Fibroblast of skin of scalp (primary cell): ENCODE data around the gene RS1. TPM values are rescaled to one million over a fixed set of nuclear protein-coding genes. Genes with fewer than 3 reads are reported as not detected.

Experiments
- DNase-seq: peaks from one replicate; pipeline ENCODE4 v3.0.0-alpha.2; 2013
- polyA plus RNA-seq, 2 experiments: library from polyadenylated mRNA; unstranded; fragments of 120-200 nt; gene quantifications; one replicate each; pipeline ENCODE4 v1.2.1, GENCODE V29; 2013; ENCODE audit not compliant: insufficient read length in 2 of 2

RS1 gene
- polyA plus RNA-seq (2013, experiment 1 of 2; ENCODE audit: insufficient read length): not detected
- polyA plus RNA-seq (2013, experiment 2 of 2; ENCODE audit: insufficient read length): not detected

GRCh38 chrX:18672008-18672407 is at the start of gene RS1:
TSS of gene RS1 (minus strand) at chrX:18672108. CDS start at chrX:18672068, 40 bp downstream.
- no peak for DNase-seq

GRCh38 chrX:18719852-18720251 is 47.9 kb upstream of the RS1 start:
- no peak for DNase-seq

DNA sequence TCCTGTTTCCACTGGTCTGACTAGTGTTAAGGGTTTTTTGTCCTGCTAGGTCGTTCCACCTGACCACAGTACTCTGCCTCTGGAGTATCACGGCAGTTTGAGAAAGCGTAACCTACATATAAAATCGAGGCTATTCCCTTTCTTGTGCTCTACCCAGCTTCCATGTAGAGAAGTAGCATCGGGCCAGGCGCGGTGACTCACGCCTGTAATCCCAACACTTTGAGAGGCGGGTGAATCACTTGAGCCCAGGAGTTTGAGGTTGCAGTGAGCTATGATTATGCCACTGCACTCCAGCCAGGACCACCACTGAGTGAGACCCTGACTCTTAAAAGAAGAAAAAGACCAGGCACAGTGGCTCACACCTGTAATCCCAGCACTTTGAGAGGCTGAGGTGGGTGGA is 43.0 kb upstream of the RS1 start:
- no peak for DNase-seq

DNA sequence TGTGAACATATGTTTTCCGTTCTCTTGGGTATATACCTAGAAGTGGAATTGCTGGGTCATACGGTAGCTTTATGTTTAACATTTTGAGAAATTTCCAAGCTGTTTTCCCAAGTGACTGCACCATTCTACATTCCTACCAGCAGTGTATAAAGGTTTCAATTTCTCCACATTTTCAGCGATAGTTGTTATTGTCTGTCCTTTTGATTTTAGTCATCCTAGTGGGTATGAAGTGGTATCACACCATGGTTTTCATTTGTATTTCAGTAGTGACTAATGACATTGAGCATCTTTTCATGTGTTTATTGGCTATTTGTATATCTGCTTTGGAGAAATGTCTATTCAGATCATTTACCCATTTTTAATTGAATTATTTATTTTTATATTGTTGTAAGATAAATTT is 37.9 kb upstream of the RS1 start:
- DNase-seq: no peak

GRCh38 chrX:18707426-18708049 is 35.6 kb upstream of the RS1 start, which contains the start of gene PPEF1:
TSS of gene PPEF1 (plus strand) at chrX:18707645. CDS start at chrX:18707781, 136 bp downstream.
- DNase-seq: peak; percentile 9

DNA sequence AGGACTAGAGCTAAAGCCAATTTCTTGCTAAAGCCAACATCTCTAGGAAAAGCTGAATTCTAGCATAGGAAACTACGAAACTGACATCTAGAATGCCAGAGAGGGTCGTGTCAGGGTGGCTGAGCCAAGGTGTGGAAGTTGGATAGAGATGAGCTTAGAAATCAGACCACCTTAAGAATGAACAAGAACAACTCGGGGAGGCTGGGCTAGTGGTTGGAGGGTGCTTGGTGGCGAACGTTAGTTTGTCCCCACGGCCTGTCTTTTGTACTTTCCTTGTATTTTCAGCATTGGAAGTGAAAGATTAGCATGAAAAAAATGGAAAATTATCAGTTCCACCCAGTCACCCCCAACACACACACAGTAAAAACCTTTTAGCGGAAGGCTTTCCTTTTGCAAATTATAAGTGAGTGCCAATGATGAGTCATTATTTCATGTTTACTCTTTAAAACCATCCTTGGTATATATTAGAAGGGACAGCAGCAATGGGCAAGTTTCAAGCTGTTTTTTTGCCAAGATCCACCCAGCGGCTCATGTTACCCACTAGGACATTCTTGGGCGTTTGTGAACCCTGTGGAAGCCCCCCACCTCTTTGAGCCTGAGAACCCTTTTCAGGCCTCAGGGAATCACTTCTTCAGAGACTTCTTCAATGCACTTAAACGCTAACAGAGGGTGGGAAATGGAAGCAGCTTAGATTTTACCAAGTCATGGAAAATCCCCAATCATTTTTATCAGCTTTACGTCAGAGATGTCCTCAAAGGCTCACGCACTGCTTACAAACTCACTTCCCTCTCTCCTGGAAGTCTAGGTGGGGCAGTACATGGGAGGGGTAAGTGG is 30.7 kb upstream of the RS1 start:
- peak; percentile 33 for DNase-seq

DNA sequence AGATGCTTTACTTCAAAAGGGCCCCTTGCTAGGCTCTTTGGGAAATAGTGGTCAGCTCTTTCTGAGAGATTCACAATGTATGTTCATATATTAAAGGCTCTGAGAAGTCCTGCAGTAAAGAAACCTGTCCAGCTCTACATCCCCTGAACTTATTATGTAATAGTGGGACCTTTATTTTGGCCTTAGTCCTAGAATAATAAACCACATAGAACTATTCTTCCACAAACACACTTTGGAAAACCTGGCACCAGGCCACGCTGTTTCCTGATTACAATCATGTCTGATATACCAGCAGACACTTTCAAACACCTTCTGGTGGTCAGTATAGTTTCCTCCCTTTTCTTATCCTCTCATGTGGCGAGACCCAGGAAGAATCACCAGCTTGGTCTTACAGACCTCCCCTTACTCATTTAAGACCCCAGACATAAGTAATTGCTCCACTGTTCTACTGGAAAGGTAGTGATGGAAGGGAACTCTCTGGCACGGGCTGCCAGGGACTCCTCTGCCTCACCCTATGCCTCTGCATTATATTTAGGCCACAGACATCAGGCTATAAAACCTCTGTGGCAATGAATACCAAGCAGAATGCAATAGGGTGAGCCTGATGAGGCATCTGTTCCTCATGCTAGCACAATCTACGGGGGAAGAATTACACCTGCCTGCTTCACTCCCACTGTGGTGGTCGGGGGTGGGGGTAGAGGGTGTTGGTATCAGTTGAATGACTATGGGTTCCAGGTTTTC is 29.9 kb upstream of the RS1 start:
- DNase-seq: peak; percentile 35

DNA sequence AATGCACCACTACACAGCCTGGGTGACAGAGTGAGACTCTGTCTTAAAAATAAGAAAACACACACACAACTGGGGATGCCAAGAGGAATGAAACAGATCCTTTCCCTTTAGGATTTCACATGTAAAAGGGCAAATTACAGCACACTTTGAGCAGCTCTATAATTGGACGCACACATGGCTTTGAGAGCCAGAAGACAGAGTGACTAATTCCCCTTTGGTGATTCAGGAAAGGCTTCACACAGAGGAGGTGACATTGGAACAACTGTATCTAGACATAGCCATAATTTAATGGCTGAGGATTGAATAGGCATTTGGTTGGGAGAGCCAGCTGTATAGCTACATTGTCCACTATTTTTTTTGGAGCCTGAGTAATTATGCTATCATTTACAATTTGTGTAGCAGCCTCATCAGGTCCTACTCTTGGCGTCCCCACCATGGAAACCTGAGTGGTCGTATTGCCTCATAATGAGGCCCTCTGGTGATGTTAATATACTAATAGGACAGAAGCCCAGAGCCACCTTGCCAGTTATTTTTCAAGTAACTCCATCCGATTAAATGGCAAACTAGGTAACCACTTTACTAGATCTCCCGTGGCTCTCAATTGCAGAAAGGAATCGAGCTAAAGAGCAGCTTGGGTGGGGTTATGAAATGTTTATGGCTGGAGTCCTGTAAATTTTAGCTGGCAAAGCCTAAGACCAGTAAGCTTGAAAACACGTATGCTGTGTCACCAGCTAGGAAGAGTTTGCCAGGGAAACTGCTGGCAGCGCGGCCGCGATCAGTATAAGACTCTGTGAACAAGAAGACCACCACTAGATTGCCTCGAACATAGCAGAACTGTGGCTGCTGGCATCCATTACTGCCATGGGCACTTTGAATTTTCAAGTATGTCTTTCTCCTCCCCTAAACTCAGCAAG is 27.1 kb upstream of the RS1 start:
- DNase-seq: peak; percentile 26

- DNase-seq: no peak
Measured at GRCh38 chrX:18696653-18697052, 24.7 kb upstream of the RS1 start.

GRCh38 chrX:18692541-18692940 is 20.6 kb upstream of the RS1 start:
- DNase-seq: no peak

- no peak for DNase-seq
Measured at GRCh38 chrX:18691431-18691830, 19.5 kb upstream of the RS1 start.

GRCh38 chrX:18687856-18688495 is 16.1 kb upstream of the RS1 start:
- DNase-seq: no peak

DNA sequence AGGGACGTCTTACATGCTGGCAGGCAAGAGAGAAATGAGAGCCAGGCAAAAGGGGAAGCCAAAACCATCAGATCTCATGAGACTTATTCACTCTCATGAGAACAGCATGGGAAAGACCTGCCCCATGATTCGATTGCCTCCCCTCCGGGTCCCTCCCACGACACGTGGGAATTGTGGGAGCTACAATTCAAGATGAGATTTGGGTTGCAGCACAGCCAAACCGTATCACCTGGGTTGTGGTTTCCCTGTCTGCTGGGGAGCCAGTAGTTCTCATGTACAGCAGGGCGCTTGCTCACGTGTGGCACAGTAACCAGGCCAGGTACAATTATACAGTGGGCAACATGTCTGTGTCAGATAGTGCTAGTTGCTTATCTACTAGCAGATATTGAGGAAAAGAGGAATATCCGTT is 11.1 kb upstream of the RS1 start:
- DNase-seq: no peak

DNA sequence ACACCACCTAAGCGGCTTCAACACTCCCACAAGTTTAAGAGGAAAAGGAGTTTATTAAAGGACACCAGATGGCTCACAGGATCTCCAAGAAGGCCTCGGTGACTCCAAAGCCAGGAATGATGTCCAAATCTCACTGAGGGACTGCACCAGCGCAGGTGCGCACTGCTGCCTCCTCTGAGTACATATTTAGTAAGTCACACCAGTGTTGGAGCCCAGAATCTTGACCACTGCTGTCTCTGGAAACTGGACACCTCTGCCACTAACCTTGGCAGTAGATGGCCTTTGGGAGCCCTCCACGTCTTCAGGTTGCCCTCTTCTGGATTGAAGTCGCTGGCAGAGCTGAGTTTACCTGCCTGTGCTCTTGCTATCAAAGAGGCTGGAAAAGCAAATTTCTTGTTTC is 10.1 kb upstream of the RS1 start:
- no peak for DNase-seq

DNA sequence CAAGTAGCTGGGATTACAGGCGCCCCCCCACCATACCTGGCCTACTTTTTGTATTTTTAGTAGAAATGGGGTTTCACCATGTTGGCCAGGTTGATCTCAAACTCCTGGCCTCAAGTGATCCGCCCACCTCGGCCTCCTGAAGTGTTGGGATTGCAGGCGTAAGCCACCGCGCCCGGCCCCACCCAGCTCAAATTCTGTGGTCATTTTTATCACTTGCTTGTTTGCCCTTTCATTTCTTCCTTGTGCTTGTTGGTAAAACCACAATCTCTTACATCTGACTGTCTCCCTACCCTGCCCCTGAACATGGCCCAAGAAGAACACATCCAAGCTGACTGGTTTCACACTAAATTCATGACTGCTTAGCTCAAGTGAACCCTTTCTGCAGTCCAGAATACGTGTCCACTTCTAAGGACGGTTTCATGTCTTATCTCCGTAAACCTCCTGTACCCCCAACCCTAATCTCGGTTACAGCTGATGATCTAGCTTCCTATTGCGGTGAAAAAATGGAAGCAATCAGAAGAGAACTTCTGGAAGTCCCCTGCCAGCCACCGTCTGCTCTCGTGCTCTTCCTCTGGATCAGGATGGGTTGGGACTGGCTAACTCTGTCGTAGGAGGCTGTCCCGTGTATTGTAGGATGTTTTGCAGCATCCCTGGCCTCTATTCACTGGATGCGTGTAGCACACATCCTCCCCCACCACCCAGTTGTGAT is 5.4 kb upstream of the RS1 start:
- no peak for DNase-seq

DNA sequence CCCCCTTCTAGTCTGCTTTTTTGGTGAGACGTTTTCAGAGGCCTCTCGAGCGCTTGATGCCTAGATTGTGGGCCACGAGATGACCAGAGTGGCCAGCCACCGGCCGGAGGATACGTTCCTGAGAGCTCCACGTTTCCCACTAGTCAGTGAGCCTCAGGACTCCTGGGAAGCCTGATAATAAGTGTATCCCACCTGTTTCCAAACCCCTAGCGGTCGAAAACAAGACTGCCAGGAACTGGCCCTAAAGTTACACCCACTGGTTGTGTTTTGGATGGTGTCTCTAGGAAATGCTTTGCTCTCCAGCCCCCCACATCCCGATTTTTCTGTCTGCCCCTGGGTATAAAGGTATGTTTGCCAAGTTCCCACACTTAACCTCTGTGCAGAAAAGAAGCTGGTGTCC is 4.6 kb upstream of the RS1 start:
- DNase-seq: no peak

DNA sequence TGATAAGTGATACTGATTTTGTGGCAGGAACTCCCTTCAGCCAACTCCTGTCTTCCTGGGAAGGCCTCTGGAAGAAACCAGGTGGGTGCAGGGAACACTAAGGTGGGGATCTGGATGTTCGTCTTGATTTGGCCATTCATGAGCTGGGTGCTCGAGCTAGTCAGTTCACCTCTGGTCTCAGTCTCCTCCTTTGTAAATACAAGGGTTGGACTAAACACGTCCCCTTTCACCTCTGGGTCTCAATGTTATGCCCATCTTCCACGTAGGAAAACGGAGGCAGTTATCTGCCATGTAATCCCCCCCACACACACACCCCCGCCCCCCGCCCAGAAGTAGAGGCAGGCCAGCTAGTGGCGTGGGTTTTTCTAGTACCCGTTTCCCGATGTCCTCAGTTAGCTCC is 4.1 kb upstream of the RS1 start:
- no peak for DNase-seq

GRCh38 chrX:18674788-18675735 is 3.2 kb upstream of the RS1 start:
- peak; percentile 77 for DNase-seq

DNA sequence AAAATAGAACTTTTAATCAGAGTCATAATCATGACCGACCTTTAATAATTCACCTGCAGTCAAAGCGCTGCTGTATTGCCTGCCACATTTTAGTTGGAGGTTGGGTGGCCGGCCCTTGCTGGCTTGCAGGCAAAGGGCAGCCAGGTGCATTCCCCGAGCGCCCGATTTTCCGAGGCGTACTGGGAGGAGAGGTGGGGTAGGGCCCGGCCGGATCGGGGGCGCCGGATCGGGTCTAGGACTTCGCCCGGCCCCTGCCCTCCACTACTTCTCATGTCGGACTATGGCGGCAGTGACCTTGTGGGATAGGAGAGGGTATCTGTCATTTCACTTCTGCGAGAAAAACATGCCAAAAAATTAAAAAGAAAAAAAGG is 2.5 kb upstream of the RS1 start:
- DNase-seq: no peak
